HG02970 (cell line): Measurements from ENCODE around the gene RNF43.

Experiments used
- ATAC-seq: cut with Tn5 transposase; IDR thresholded peaks from one replicate; pipeline ENCODE4 v1.9.1; 2021; ENCODE audit warnings: mild to moderate bottlenecking, moderate library complexity, moderate number of reproducible peaks; ENCODE audit not compliant: unreplicated experiment, low FRiP score

Gene RNF43

DNA sequence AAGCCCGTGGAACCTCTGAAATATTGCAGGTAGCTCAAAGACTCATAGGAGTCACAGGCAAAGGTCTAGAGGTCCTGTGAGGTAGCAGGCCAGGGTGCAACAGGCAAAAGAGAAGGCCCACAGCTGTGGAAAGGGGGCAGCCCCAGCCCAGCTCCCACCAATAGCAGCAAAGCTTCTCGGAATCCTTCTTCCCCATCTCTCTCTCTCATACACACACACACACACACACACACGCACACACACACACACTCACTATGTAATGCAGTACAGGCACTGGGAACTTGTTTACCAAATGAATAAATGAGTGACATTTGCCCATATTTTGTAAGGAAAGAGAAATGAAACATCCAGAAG is 48.5 kb downstream of the RNF43 start:
- ATAC-seq = no peak
